Upper lobe of left lung (tissue), 6 donors: ENCODE measurements around the gene LRRC42. TPM values are rescaled to one million over a fixed set of nuclear protein-coding genes. Genes with fewer than 3 reads are reported as not detected.

ENCODE experiments used
- ATAC-seq, 2 donors: fragments of 200-7000 bp; cut with Tn5 transposase; one replicate each; pipeline ENCODE4 v1.9.1; 2022; ENCODE audit warnings: mild to moderate bottlenecking in 2 of 2, moderate library complexity in 2 of 2; ENCODE audit not compliant: low FRiP score in 2 of 2
- DNase-seq, 2 donors: peaks; one replicate each; pipeline ENCODE4 v3.0.0-alpha.2; 2019 to 2020
- H3K27ac ChIP-seq, 4 donors: fragments of 200-600 bp; sonication (generic); one replicate each; pipeline ENCODE4 v1.5.1; 2016 to 2019
- H3K27me3 ChIP-seq, 4 donors: fragments of 200-600 bp; sonication (generic); one replicate each; pipeline ENCODE4 v1.5.1; 2017 to 2019
- H3K36me3 ChIP-seq, 4 donors: fragments of 200-600 bp; sonication (generic); one replicate each; pipeline ENCODE4 v1.5.1; 2016 to 2019
- H3K4me1 ChIP-seq, 4 donors: fragments of 200-600 bp; sonication (generic); one replicate each; pipeline ENCODE4 v1.5.1; 2018 to 2019
- H3K4me3 ChIP-seq, 4 donors: fragments of 200-600 bp; sonication (generic); one replicate each; pipeline ENCODE4 v1.5.1; 2017 to 2019; ENCODE audit warnings: mild to moderate bottlenecking in 2 of 4, moderate library complexity in 1 of 4
- H3K9me3 ChIP-seq, 4 donors: fragments of 200-600 bp; sonication (generic); one replicate each; pipeline ENCODE4 v1.5.1; 2018 to 2019
- CTCF ChIP-seq, 6 experiments: fragments of 450-650 bp in 4 of 6; fragments of 200-600 bp in 2 of 6; sonication (generic) in 2 of 6; IDR thresholded peaks; one replicate each; pipeline ENCODE4 v1.5.1; 2016 to 2019; ENCODE audit warnings: antibody characterized with exemption in 6 of 6
- EP300 ChIP-seq, 4 donors: sonication (generic); formaldehyde crosslinking; IDR thresholded peaks; one replicate each; pipeline ENCODE4 v1.5.1; 2017; ENCODE audit warnings: antibody characterized with exemption in 4 of 4, control low read depth in 2 of 4
- POLR2A ChIP-seq, 4 donors: fragments of 450-650 bp; IDR thresholded peaks; one replicate each; pipeline ENCODE4 v1.5.1; 2016 to 2017; ENCODE audit warnings: antibody characterized with exemption in 4 of 4, mild to moderate bottlenecking in 2 of 4
- POLR2AphosphoS5 ChIP-seq, 2 donors: sonication (generic); formaldehyde crosslinking; IDR thresholded peaks; one replicate each; pipeline ENCODE4 v1.5.1; 2017; ENCODE audit warnings: antibody characterized with exemption in 2 of 2
- WGBS, 2 donors: methylation state at CpG; one replicate each; pipeline ENCODE4 v1.1.5; 2017 to 2018; 5-methylcytosine and 5-hydroxymethylcytosine counted together
- total RNA-seq, 6 donors: library from RNA; depleted of rRNA in 4 of 6; stranded (reverse); fragments of >200 nt in 4 of 6; gene quantifications; one replicate each; pipeline versions ENCODE4 v1.1.0 to v1.2.1, GENCODE V29; 2016 to 2021
- donor health status: DM: no; HTN: no; CAD: no; lungs with moderate emphysema.
- donor health status: DM: no; HTN: yes; CAD: no; lungs with severe emphysema.

LRRC42 gene
- total RNA-seq, 6 donors from 2014 or later: 13.2 to 26.6 (median 17.6) TPM

DNA sequence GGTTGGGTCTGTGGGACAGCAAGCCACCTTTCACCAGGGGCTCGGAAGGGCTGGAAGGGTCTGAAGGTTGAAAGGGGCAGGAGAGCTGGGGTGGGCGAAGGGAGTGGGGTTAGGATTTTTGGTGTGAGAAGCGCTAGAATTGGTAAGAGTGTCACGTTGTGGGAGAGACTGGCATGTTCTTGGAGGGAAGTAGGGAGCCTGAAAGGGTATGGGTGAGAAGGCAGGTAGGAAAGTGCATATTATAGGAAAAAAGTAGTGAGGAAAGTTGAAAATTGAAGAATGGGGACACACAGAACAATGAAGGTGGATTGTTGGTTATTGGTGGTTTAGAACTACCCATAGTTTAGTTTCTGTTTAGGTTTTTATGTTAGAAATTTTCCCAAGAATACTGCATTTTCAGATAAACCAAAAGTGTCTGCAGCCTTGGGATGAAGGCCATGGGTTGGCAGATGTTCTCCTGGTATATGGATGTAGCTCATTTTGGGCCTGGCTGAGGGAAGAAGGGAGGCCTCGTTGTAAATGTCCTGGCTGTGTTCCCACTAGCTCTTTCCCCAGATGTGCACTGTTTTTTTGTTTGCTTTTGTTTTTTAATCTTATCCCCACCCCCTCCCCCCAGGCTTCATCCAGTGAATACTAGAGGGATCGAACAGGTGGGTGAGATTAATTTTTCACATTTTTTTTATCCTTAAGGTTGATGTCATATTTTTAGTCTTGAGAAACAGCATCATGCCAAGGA is 1.2 kb downstream of the LRRC42 start:
- DNase-seq (no peak), ATAC-seq (no peak)
- Histone ChIP-seq H3K27me3 (no peaks in the 10 kb centered on the region), H3K36me3 (peaks cover 0 to 8% (median 5%) of the 10 kb centered on the region in 4 donors), H3K27ac (peak overlapping the region in 3 of 4 donors; percentile 85 to 96 (median 92)), H3K9me3 (no peaks in the 10 kb centered on the region), H3K4me3 (peak overlapping the region in 3 of 4 donors; percentile 88 to 93 (median 91)), H3K4me1 (peaks cover 14 to 35% (median 24%) of the 10 kb centered on the region in 4 donors)
- WGBS, 2 donors: 58 to 60% methylated on average over 6 of the region's 6 CpGs
- TF ChIP-seq POLR2AphosphoS5 (IDR thresholded peaks at IDR 0.05) (no peak), EP300 (IDR thresholded peaks at IDR 0.05) (no peak), POLR2A (IDR thresholded peaks at IDR 0.05) (no peak), CTCF (IDR thresholded peaks at IDR 0.05) (no peak)

DNA sequence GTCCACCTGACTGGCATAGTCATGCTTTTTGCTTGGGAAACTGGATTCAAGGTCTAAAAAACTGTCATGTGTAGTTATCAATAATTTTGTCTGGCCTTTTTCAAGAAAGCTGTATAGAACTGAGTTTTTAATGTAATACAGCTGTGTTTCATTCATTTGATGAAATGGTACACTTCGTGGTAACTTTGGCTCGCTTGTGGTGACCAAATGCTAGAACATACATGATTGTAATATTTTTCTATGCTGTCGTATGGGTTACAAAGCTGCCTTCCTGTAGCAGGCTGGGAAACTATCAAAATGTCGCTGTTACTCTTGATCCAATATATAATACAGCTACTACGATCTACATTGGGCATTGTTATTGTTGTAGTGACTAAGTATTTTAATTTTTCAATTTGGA is 2.1 kb downstream of the LRRC42 start:
- DNase-seq (no peak), ATAC-seq (no peak)
- H3K27me3 ChIP-seq: no peaks in the 10 kb centered on the region
- TF ChIP-seq EP300 (IDR thresholded peaks at IDR 0.05) (no peak), CTCF (IDR thresholded peaks at IDR 0.05) (no peak), POLR2A (IDR thresholded peaks at IDR 0.05) (no peak), POLR2AphosphoS5 (IDR thresholded peaks at IDR 0.05) (no peak)
- 90 to 94% methylated on average over 5 of the region's 5 CpGs for WGBS, 2 donors
- no peaks in the 10 kb centered on the region for H3K9me3 ChIP-seq
- H3K27ac ChIP-seq: no peak overlapping the region
- peaks cover 14 to 30% (median 22%) of the 10 kb centered on the region in 4 donors for H3K4me1 ChIP-seq
- peaks cover 0 to 18% (median 10%) of the 10 kb centered on the region in 4 donors for H3K36me3 ChIP-seq
- H3K4me3 ChIP-seq: no peak overlapping the region

GRCh38 chr1:53949023-53949990 is 3.2 kb downstream of the LRRC42 start:
- Histone ChIP-seq H3K4me1 (peaks cover 13 to 26% (median 19%) of the 10 kb centered on the region in 4 donors), H3K4me3 (no peak overlapping the region), H3K9me3 (no peaks in the 10 kb centered on the region), H3K27ac (no peak overlapping the region), H3K36me3 (peaks cover 0 to 28% (median 14%) of the 10 kb centered on the region in 4 donors), H3K27me3 (no peaks in the 10 kb centered on the region)
- 89 to 91% methylated on average over 4 of the region's 4 CpGs for WGBS, 2 donors
- DNase-seq: no peak
- no peak for TF ChIP-seq EP300 (IDR thresholded peaks at IDR 0.05)
- no peak for TF ChIP-seq POLR2A (IDR thresholded peaks at IDR 0.05)
- TF ChIP-seq CTCF (IDR thresholded peaks at IDR 0.05): peak in 4 of 6 experiments; percentile 17 to 46 (median 27)
- no peak for TF ChIP-seq POLR2AphosphoS5 (IDR thresholded peaks at IDR 0.05)
- ATAC-seq: no peak

DNA sequence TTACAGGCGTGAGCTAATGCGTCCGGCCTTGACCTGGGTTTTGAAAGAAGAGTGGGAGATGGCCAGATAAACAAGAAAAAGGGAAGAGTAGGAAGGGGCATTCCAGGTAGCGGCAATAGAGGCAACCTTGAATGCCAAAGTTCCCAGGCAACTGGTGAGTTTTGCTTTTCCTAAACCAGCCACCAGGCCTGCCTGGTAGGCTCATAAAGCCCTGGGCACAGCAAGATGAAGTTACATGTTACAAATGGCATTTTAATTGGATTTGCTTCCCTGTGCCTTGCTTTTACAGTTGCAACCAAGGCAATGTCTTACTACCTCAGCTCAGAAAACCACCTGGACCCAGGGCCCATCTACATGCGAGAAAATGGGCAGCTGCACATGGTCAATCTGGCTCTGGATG is 5.5 kb downstream of the LRRC42 start:
- DNase-seq (no peak), ATAC-seq (no peak)
- Histone ChIP-seq H3K4me1 (peaks cover 10 to 24% (median 16%) of the 10 kb centered on the region in 4 donors), H3K36me3 (peaks cover 0 to 32% (median 14%) of the 10 kb centered on the region in 4 donors), H3K4me3 (no peak overlapping the region), H3K27ac (no peak overlapping the region), H3K27me3 (no peaks in the 10 kb centered on the region), H3K9me3 (no peaks in the 10 kb centered on the region)
- 91 to 93% methylated on average over 5 of the region's 5 CpGs for WGBS, 2 donors
- TF ChIP-seq POLR2AphosphoS5 (IDR thresholded peaks at IDR 0.05) (no peak), CTCF (IDR thresholded peaks at IDR 0.05) (no peak), EP300 (IDR thresholded peaks at IDR 0.05) (no peak), POLR2A (IDR thresholded peaks at IDR 0.05) (no peak)
